Gastroesophageal sphincter (tissue), 3 donors: ENCODE measurements around the gene PROC.

Source experiments
- CTCF ChIP-seq, 4 experiments: fragments of 200-600 bp in 2 of 4; fragments of 450-650 bp in 2 of 4; sonication (generic) in 1 of 4; IDR thresholded peaks; one replicate each; pipeline ENCODE4 v1.5.1; 2017 to 2019; ENCODE audit warnings: antibody characterized with exemption in 4 of 4, mild to moderate bottlenecking in 2 of 4, moderate library complexity in 2 of 4
- EP300 ChIP-seq: sonication (generic); formaldehyde crosslinking; IDR thresholded peaks from one replicate; pipeline ENCODE4 v1.6.1; 2017; ENCODE audit warnings: antibody characterized with exemption, mild to moderate bottlenecking
- POLR2A ChIP-seq, 2 donors: fragments of 450-650 bp; IDR thresholded peaks; one replicate each; pipeline ENCODE4 v1.6.1; 2017; ENCODE audit warnings: antibody characterized with exemption in 2 of 2, mild to moderate bottlenecking in 2 of 2, moderate library complexity in 1 of 2
- POLR2AphosphoS5 ChIP-seq: sonication (generic); formaldehyde crosslinking; IDR thresholded peaks from one replicate; pipeline ENCODE4 v1.6.1; 2017; ENCODE audit warnings: antibody characterized with exemption

- no peak for TF ChIP-seq POLR2AphosphoS5
- no peak for TF ChIP-seq POLR2A (IDR thresholded peaks at IDR 0.05)
- no peak for TF ChIP-seq CTCF (IDR thresholded peaks at IDR 0.05)
- no peak for TF ChIP-seq EP300
These were observed 54.0 kb downstream of the PROC start for GRCh38 chr2:127472268-127472667.
